Endothelial cell of umbilical vein (primary cell): ENCODE results near the gene ARHGEF19. TPM values are rescaled to one million over a fixed set of nuclear protein-coding genes. Genes with fewer than 3 reads are reported as not detected.

ENCODE experiments used
- BruUV-seq: library from RNA; stranded (reverse); fragments of 400-500 nt; replicated peaks from 2 replicates; lab custom pipeline; 2021; lab: Mats Ljungman, UMichigan
- CTCF ChIA-PET: fragments of 300-600, 350-600 bp; sonication (Branson Sonifier 250); formaldehyde crosslinking; loops from one replicate; lab custom pipeline; 2021; ENCODE audit warnings: antibody characterized with exemption, inconsistent platforms; lab: Charles Lee
- POLR2A ChIA-PET: fragments of 300-600, 350-600 bp; sonication (Branson Sonifier 250); formaldehyde crosslinking; loops from one replicate; lab custom pipeline; 2021; ENCODE audit warnings: antibody characterized with exemption, inconsistent platforms; lab: Charles Lee
- DNase-seq: peaks from one replicate; pipeline ENCODE4 v3.0.0-alpha.2; 2011; ENCODE audit warnings: low read depth, low spot score
- FAIRE-seq: peaks from 2 replicates; lab custom pipeline; 2011; peaks lifted over from hg19 to GRCh38; lab: Jason Lieb, UNC
- H2AFZ ChIP-seq: 2 replicates; pipeline ENCODE4 v1.6.0; 2012; ENCODE audit warnings: low read depth, low read length, control low read depth, inconsistent platforms
- H3K27ac ChIP-seq: 2 replicates; pipeline ENCODE4 v1.5.1; 2011; ENCODE audit warnings: low read depth, mild to moderate bottlenecking, control low read depth, low read length, moderate library complexity; ENCODE audit not compliant: insufficient read depth
- H3K27me3 ChIP-seq, 2 experiments: 2 replicates each; pipeline versions ENCODE4 v1.6.0 to v1.6.1; 2011; ENCODE audit warnings: low read length in 2 of 2, mixed read lengths in 1 of 2; ENCODE audit not compliant: control insufficient read depth in 2 of 2, insufficient read depth in 2 of 2
- H3K36me3 ChIP-seq, 2 experiments: 2 replicates in 1 of 2; 3 replicates in 1 of 2; pipeline ENCODE4 v1.5.1; 2011; ENCODE audit warnings: low read length in 2 of 2, mild to moderate bottlenecking in 1 of 2, moderate library complexity in 1 of 2; ENCODE audit not compliant: control insufficient read depth in 2 of 2, insufficient read depth in 2 of 2; ENCODE audit errors: extremely low read depth in 1 of 2
- H3K4me1 ChIP-seq: 3 replicates; pipeline ENCODE4 v1.5.1; 2011; ENCODE audit warnings: mild to moderate bottlenecking, low read length; ENCODE audit not compliant: control insufficient read depth, insufficient read depth; ENCODE audit errors: extremely low read depth
- H3K4me2 ChIP-seq: 2 replicates; pipeline ENCODE4 v1.6.1; 2011; ENCODE audit warnings: low read length, control low read depth, mixed read lengths; ENCODE audit not compliant: insufficient read depth
- H3K4me3 ChIP-seq, 3 experiments: fragments of 200-600 bp in 1 of 3; sonication (generic), shearing (Covaris generic) in 1 of 3; replicated peaks in 1 of 3; 2 replicates each; pipeline ENCODE4 v1.5.1; 2011 to 2016; ENCODE audit warnings: control low read depth in 3 of 3, low read length in 3 of 3, mild to moderate bottlenecking in 2 of 3, inconsistent platforms in 1 of 3, low read depth in 1 of 3, moderate library complexity in 1 of 3; ENCODE audit not compliant: insufficient read depth in 1 of 3
- H3K79me2 ChIP-seq: 2 replicates; pipeline ENCODE4 v1.6.0; 2012; ENCODE audit warnings: low read length, inconsistent platforms; ENCODE audit not compliant: control insufficient read depth, insufficient read depth
- H3K9ac ChIP-seq: replicated peaks from 2 replicates; pipeline ENCODE3; 2011; ENCODE audit warnings: low read length, control low read depth; ENCODE audit not compliant: insufficient read depth; ENCODE audit errors: extremely low read depth
- H3K9me1 ChIP-seq: replicated peaks from 3 replicates; pipeline ENCODE4 v1.6.0; 2011; ENCODE audit warnings: mild to moderate bottlenecking, low read length; ENCODE audit not compliant: control insufficient read depth, insufficient read depth; ENCODE audit errors: extremely low read depth
- H3K9me3 ChIP-seq: replicated peaks from 2 replicates; pipeline ENCODE4 v1.5.1; 2012; ENCODE audit warnings: low read length, inconsistent platforms; ENCODE audit not compliant: control insufficient read depth, insufficient read depth
- H4K20me1 ChIP-seq: replicated peaks from 2 replicates; pipeline ENCODE3; 2011; ENCODE audit warnings: mild to moderate bottlenecking, low read length; ENCODE audit not compliant: control insufficient read depth, insufficient read depth; ENCODE audit errors: extremely low read depth
- CTCF ChIP-seq, 2 donors: IDR thresholded peaks; 1 replicate in 1 of 2; 2 replicates in 1 of 2; pipeline ENCODE4 v1.5.1; 2011; ENCODE audit warnings: low read length in 2 of 2, mild to moderate bottlenecking in 2 of 2, moderate library complexity in 2 of 2, control low read depth in 1 of 2, inconsistent platforms in 1 of 2, low read depth in 1 of 2; ENCODE audit not compliant: insufficient read depth in 1 of 2; ENCODE audit errors: extremely low read depth in 1 of 2
- EZH2 ChIP-seq: IDR thresholded peaks from 2 replicates; pipeline ENCODE4 v1.6.1; 2012; ENCODE audit warnings: borderline replicate concordance, low read depth, mild to moderate bottlenecking, moderate library complexity, low read length, inconsistent platforms; ENCODE audit not compliant: severe bottlenecking
- GATA2 ChIP-seq: IDR thresholded peaks from 2 replicates; pipeline ENCODE4 v1.7.0; 2011; ENCODE audit warnings: low read depth, mild to moderate bottlenecking, moderate library complexity, mixed read lengths, low read length; ENCODE audit not compliant: insufficient read length, insufficient read depth
- JUN ChIP-seq: IDR thresholded peaks from 2 replicates; pipeline ENCODE4 v1.6.1; 2011; ENCODE audit warnings: borderline replicate concordance, low read depth; ENCODE audit not compliant: insufficient read length, insufficient read depth
- MAX ChIP-seq: IDR thresholded peaks from 2 replicates; pipeline ENCODE4 v1.6.1; 2011; ENCODE audit not compliant: insufficient read depth, insufficient read length
- dilution Hi-C: fragments of 300-500 bp; cut with MboI; formaldehyde crosslinking; loops from one replicate; pipeline ENCODE4 v1.15.0; 2019; ENCODE audit warnings: low sequenced_read_pairs; ENCODE audit not compliant: extremely low pct_ligation_motif_present
- intact Hi-C: fragments of 100-400 bp; cut with micrococcal nuclease; formaldehyde crosslinking; loops from one replicate; pipeline ENCODE4 v1.10.0; 2022
- polyA plus RNA-seq, 4 experiments: library from polyadenylated mRNA; depleted of rRNA in 3 of 4; stranded (reverse) in 3 of 4; unstranded in 1 of 4; fragments of >200 nt; gene quantifications; 2 replicates each; pipeline versions ENCODE4 v1.2.1 to v1.2.3, GENCODE V29; 2011 to 2012; ENCODE audit warnings: missing spikeins in 1 of 4
- total RNA-seq: library from RNA; stranded (reverse); gene quantifications from 2 replicates; pipeline ENCODE4 v1.2.3, GENCODE V29; 2021

ARHGEF19 gene
- total and polyA plus RNA-seq, 2 donors (not counting 3 experiments of a cell fraction or from before 2014, with no cell fraction given) = 6.2 to 8.0 TPM

- H3K9ac ChIP-seq = no peak overlapping the region
- H3K4me1 ChIP-seq = peaks cover 18% of the 10 kb centered on the region
- DNase-seq (no peak), FAIRE-seq (no peak)
- no peaks in the 10 kb centered on the region for H3K9me1 ChIP-seq
- no peak overlapping the region for H3K4me2 ChIP-seq
- ChIA-PET POLR2A (no interaction called here), CTCF (no interaction called here)
- no peaks in the 10 kb centered on the region for H3K36me3 ChIP-seq
- H3K79me2 ChIP-seq = peaks cover 26% of the 10 kb centered on the region
- intact Hi-C loops (no loop called here), dilution Hi-C loops (no loop called here)
- TF ChIP-seq JUN = no peak
- no peak for TF ChIP-seq EZH2
- no peak for TF ChIP-seq CTCF (IDR thresholded peaks at IDR 0.05; ENCODE audit: extremely low read depth in 1 of 2, insufficient read depth in 1 of 2, low read depth in 1 of 2, low read length in 2 of 2)
- H3K27ac ChIP-seq = no peak overlapping the region
- H3K9me3 ChIP-seq = no peaks in the 10 kb centered on the region
- no peaks in the 10 kb centered on the region for H4K20me1 ChIP-seq
- H3K27me3 ChIP-seq = no peaks in the 10 kb centered on the region
- no peak overlapping the region for H2AFZ ChIP-seq
- BruUV-seq = no TSS peak
- no peak overlapping the region for H3K4me3 ChIP-seq
Measured at GRCh38 chr1:16158993-16159831, 53.2 kb downstream of the ARHGEF19 start.

- Histone ChIP-seq H3K4me1 (peaks cover 22% of the 10 kb centered on the region), H4K20me1 (no peaks in the 10 kb centered on the region), H3K4me3 (no peak overlapping the region), H3K27ac (no peak overlapping the region), H3K79me2 (peaks cover 37% of the 10 kb centered on the region), H3K9me3 (no peaks in the 10 kb centered on the region), H3K36me3 (no peaks in the 10 kb centered on the region), H3K9me1 (no peaks in the 10 kb centered on the region), H3K27me3 (no peaks in the 10 kb centered on the region), H2AFZ (no peak overlapping the region), H3K9ac (no peak overlapping the region), H3K4me2 (no peak overlapping the region)
- DNase-seq = no peak
- CTCF ChIA-PET = interaction anchor here (1.3 kb wide), 1 partner anchor 76 kb away, joined by 3 read pairs; no protein-coding TSS in a partner anchor
- no peak for TF ChIP-seq MAX
- no peak for TF ChIP-seq EZH2
- no peak for TF ChIP-seq GATA2
- TF ChIP-seq CTCF (IDR thresholded peaks at IDR 0.05; ENCODE audit: extremely low read depth in 1 of 2, insufficient read depth in 1 of 2, low read depth in 1 of 2, low read length in 2 of 2) = no peak
- BruUV-seq = no TSS peak
- FAIRE-seq = no peak
- dilution Hi-C loops = no loop called here
- POLR2A ChIA-PET = no interaction called here
- intact Hi-C loops = no loop called here
Measured at GRCh38 chr1:16158025-16158424, 54.4 kb downstream of the ARHGEF19 start.
